Subcutaneous adipose tissue (tissue), 4 donors: ENCODE results near the gene ALKBH8. TPM values are rescaled to one million over a fixed set of nuclear protein-coding genes. Genes with fewer than 3 reads are reported as not detected.

Source experiments
- CTCF ChIP-seq: fragments of 450-650 bp; IDR thresholded peaks from one replicate; pipeline ENCODE4 v1.5.1; 2016; ENCODE audit warnings: low read depth, mild to moderate bottlenecking, control low read depth, antibody characterized with exemption, moderate library complexity
- total RNA-seq, 4 donors: library from RNA; depleted of rRNA; stranded (reverse); fragments of >200 nt; gene quantifications; one replicate each; pipeline ENCODE4 v1.1.0, GENCODE V29; 2016

The ALKBH8 gene
- total RNA-seq, 4 donors from 2014 or later = 4.9 to 5.7 (median 5.3) TPM

- no peak for TF ChIP-seq CTCF
Measured at GRCh38 chr11:107467696-107468095, 97.8 kb downstream of the ALKBH8 start.

GRCh38 chr11:107457558-107458271 lies 107.8 kb downstream of the ALKBH8 start, which contains the start of gene CWF19L2:
Gene CWF19L2 (minus strand): TSS chr11:107457825. CDS start chr11:107457816, 9 bp downstream.
- TF ChIP-seq CTCF = no peak

GRCh38 chr11:107457205-107457557 lies 108.4 kb downstream of the ALKBH8 start:
- no peak for TF ChIP-seq CTCF

- no peak for TF ChIP-seq CTCF
Measured at GRCh38 chr11:107453594-107454286, 111.8 kb downstream of the ALKBH8 start.

Other genes with a start within 250 kb of the ALKBH8 start
- gene CWF19L2, start 107.9 kb downstream of the ALKBH8 start, total RNA-seq = 10 to 100 TPM; 21.2 to 31.3 (median 26.1) TPM
- gene ELMOD1, start 25.4 kb upstream of the ALKBH8 start, total RNA-seq = not detected
- gene SLN, start 146.3 kb upstream of the ALKBH8 start, total RNA-seq = not detected